ENCODE results near the gene CR1L. TPM values are rescaled to one million over a fixed set of nuclear protein-coding genes. Genes with fewer than 3 reads are reported as not detected.

Gene CR1L
- total RNA-seq, 1 experiment from 2014 or later = 13.7 TPM

DNA sequence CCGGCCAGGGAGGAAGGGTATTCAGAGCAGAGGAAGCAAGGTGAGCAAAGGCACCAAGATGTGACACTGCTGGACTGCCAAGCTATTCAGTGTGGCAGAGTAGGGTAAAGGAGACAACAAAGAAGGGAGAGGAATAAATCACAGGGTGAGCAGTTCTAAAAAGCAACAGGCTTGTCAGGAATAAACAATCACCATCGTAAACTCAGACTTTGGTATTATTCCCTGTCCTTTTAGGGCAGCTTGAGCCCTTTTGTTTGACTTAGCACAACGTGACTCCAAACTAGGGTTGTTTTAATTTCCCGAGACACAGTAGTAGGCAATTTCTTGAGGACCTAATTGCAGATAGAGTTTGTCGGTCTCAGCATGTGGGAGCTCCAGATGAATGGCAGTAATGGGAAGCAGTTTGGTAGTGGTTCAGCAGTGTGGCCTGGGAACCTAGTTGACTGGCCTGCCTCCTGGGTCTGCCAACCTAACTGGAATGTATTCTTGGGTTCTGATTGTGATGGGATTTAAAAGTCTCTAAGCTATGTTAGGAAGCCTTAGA is 4.3 kb downstream of the CR1L start (continued):
- TF ChIP-seq, protein P1, sequence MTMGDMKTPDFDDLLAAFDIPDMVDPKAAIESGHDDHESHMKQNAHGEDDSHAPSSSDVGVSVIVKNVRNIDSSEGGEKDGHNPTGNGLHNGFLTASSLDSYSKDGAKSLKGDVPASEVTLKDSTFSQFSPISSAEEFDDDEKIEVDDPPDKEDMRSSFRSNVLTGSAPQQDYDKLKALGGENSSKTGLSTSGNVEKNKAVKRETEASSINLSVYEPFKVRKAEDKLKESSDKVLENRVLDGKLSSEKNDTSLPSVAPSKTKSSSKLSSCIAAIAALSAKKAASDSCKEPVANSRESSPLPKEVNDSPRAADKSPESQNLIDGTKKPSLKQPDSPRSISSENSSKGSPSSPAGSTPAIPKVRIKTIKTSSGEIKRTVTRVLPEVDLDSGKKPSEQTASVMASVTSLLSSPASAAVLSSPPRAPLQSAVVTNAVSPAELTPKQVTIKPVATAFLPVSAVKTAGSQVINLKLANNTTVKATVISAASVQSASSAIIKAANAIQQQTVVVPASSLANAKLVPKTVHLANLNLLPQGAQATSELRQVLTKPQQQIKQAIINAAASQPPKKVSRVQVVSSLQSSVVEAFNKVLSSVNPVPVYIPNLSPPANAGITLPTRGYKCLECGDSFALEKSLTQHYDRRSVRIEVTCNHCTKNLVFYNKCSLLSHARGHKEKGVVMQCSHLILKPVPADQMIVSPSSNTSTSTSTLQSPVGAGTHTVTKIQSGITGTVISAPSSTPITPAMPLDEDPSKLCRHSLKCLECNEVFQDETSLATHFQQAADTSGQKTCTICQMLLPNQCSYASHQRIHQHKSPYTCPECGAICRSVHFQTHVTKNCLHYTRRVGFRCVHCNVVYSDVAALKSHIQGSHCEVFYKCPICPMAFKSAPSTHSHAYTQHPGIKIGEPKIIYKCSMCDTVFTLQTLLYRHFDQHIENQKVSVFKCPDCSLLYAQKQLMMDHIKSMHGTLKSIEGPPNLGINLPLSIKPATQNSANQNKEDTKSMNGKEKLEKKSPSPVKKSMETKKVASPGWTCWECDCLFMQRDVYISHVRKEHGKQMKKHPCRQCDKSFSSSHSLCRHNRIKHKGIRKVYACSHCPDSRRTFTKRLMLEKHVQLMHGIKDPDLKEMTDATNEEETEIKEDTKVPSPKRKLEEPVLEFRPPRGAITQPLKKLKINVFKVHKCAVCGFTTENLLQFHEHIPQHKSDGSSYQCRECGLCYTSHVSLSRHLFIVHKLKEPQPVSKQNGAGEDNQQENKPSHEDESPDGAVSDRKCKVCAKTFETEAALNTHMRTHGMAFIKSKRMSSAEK (CRISPR knock-in tag; IDR thresholded peaks at IDR 0.05; ENCODE audit: borderline replicate concordance) = no peak
- TF ChIP-seq GRHL2 (CRISPR knock-in tag; IDR thresholded peaks at IDR 0.05; ENCODE audit: insufficient replicate concordance, severe bottlenecking) (no peak), NR1H2 (CRISPR knock-in tag; IDR thresholded peaks at IDR 0.05) (no peak), SMAD3 (CRISPR knock-in tag; IDR thresholded peaks at IDR 0.05; ENCODE audit: borderline replicate concordance) (no peak)

- Mint-ChIP-seq H3K4me3 (no peak overlapping the region), H3K9me3 (no peaks in the 10 kb centered on the region), H3K36me3 (no peaks in the 10 kb centered on the region), H3K27ac (peak overlapping the region; percentile 37; the same call in 1 of the 2 replicates), H3K27me3 (ENCODE audit: low read depth) (peaks cover 10% of the 10 kb centered on the region), H3K4me1 (peaks cover 61% of the 10 kb centered on the region)
- no peak for DNase-seq (ENCODE audit: low spot score)
- ATAC-seq = no peak
- CTCF ChIA-PET = interaction anchor here (1.7 to 2.3 kb wide), 2 partner anchors 22 to 29 kb away, joined by 8 to 15 read pairs; no protein-coding TSS in a partner anchor
- POLR2A ChIA-PET = no interaction called here
- TF ChIP-seq ZNF232 (CRISPR knock-in tag; IDR thresholded peaks at IDR 0.05) (no peak), USF2 (CRISPR knock-in tag; IDR thresholded peaks at IDR 0.05) (no peak), MYBL2 (CRISPR knock-in tag; IDR thresholded peaks at IDR 0.05) (no peak), ERG (CRISPR knock-in tag; IDR thresholded peaks at IDR 0.05) (no peak), ZSCAN18 (CRISPR knock-in tag; IDR thresholded peaks at IDR 0.05) (no peak), GRHL2 (CRISPR knock-in tag; IDR thresholded peaks at IDR 0.05; ENCODE audit: insufficient replicate concordance, severe bottlenecking) (no peak), ELF4 (CRISPR knock-in tag; IDR thresholded peaks at IDR 0.05; ENCODE audit: low read depth) (no peak), CREB1 (CRISPR knock-in tag; IDR thresholded peaks at IDR 0.05) (no peak), TP53 (CRISPR knock-in tag; IDR thresholded peaks at IDR 0.05) (no peak), SP1 (CRISPR knock-in tag; conservative IDR thresholded peaks at IDR 0.05) (no peak)
- TF ChIP-seq, protein P2, sequence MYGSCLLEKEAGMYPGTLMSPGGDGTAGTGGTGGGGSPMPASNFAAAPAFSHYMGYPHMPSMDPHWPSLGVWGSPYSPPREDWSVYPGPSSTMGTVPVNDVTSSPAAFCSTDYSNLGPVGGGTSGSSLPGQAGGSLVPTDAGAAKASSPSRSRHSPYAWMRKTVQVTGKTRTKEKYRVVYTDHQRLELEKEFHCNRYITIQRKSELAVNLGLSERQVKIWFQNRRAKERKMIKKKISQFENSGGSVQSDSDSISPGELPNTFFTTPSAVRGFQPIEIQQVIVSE (CRISPR knock-in tag; IDR thresholded peaks at IDR 0.05; ENCODE audit: borderline replicate concordance) = no peak
- TF ChIP-seq, protein P3, sequence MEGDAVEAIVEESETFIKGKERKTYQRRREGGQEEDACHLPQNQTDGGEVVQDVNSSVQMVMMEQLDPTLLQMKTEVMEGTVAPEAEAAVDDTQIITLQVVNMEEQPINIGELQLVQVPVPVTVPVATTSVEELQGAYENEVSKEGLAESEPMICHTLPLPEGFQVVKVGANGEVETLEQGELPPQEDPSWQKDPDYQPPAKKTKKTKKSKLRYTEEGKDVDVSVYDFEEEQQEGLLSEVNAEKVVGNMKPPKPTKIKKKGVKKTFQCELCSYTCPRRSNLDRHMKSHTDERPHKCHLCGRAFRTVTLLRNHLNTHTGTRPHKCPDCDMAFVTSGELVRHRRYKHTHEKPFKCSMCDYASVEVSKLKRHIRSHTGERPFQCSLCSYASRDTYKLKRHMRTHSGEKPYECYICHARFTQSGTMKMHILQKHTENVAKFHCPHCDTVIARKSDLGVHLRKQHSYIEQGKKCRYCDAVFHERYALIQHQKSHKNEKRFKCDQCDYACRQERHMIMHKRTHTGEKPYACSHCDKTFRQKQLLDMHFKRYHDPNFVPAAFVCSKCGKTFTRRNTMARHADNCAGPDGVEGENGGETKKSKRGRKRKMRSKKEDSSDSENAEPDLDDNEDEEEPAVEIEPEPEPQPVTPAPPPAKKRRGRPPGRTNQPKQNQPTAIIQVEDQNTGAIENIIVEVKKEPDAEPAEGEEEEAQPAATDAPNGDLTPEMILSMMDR (IDR thresholded peaks at IDR 0.05) = no peak
- TF ChIP-seq, protein P4, sequence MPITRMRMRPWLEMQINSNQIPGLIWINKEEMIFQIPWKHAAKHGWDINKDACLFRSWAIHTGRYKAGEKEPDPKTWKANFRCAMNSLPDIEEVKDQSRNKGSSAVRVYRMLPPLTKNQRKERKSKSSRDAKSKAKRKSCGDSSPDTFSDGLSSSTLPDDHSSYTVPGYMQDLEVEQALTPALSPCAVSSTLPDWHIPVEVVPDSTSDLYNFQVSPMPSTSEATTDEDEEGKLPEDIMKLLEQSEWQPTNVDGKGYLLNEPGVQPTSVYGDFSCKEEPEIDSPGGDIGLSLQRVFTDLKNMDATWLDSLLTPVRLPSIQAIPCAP (CRISPR knock-in tag; IDR thresholded peaks at IDR 0.05) = no peak
- TF ChIP-seq, protein P5, sequence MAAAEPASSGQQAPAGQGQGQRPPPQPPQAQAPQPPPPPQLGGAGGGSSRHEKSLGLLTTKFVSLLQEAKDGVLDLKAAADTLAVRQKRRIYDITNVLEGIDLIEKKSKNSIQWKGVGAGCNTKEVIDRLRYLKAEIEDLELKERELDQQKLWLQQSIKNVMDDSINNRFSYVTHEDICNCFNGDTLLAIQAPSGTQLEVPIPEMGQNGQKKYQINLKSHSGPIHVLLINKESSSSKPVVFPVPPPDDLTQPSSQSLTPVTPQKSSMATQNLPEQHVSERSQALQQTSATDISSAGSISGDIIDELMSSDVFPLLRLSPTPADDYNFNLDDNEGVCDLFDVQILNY (CRISPR knock-in tag; IDR thresholded peaks at IDR 0.05) = no peak
- TF ChIP-seq, protein P6, sequence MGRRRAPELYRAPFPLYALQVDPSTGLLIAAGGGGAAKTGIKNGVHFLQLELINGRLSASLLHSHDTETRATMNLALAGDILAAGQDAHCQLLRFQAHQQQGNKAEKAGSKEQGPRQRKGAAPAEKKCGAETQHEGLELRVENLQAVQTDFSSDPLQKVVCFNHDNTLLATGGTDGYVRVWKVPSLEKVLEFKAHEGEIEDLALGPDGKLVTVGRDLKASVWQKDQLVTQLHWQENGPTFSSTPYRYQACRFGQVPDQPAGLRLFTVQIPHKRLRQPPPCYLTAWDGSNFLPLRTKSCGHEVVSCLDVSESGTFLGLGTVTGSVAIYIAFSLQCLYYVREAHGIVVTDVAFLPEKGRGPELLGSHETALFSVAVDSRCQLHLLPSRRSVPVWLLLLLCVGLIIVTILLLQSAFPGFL (CRISPR knock-in tag; IDR thresholded peaks at IDR 0.05; ENCODE audit: borderline replicate concordance) = no peak
Observed at GRCh38 chr1:207649865-207650580, 5.1 kb downstream of the CR1L start.

Data from WTC11 (cell line).